ENCODE measurements around the gene UGT1A8.

Gene UGT1A8

GRCh38 chr2:233772153-233772552, 154.7 kb downstream of the UGT1A8 start:
- no peak for DNase-seq

- DNase-seq, result no peak
Measured at GRCh38 chr2:233772583-233772982, 155.2 kb downstream of the UGT1A8 start.

- no peak for DNase-seq
Measured at GRCh38 chr2:233773854-233774253, 156.4 kb downstream of the UGT1A8 start.

GRCh38 chr2:233775414-233775813, 158.0 kb downstream of the UGT1A8 start:
- DNase-seq, result no peak

GRCh38 chr2:233778030-233778429, 160.6 kb downstream of the UGT1A8 start, which contains the start of gene MROH2A:
TSS of gene MROH2A (plus strand) at chr2:233778330. CDS start at chr2:233779359, 1,029 bp downstream.
- no peak for DNase-seq

GRCh38 chr2:233779722-233780121, 162.3 kb downstream of the UGT1A8 start:
- DNase-seq, result no peak

- no peak for DNase-seq
Measured at GRCh38 chr2:233780771-233781170, 163.3 kb downstream of the UGT1A8 start.

- DNase-seq, result no peak
Measured at GRCh38 chr2:233789554-233789953, 172.1 kb downstream of the UGT1A8 start.

GRCh38 chr2:233791151-233791882, 173.9 kb downstream of the UGT1A8 start:
- no peak for DNase-seq

- no peak for DNase-seq
Measured at GRCh38 chr2:233791883-233792329, 174.5 kb downstream of the UGT1A8 start.

- no peak for DNase-seq
Measured at GRCh38 chr2:233792720-233793119, 175.3 kb downstream of the UGT1A8 start.

- no peak for DNase-seq
Measured at GRCh38 chr2:233793465-233794127, 176.2 kb downstream of the UGT1A8 start.

GRCh38 chr2:233794128-233794658, 176.8 kb downstream of the UGT1A8 start:
- no peak for DNase-seq

GRCh38 chr2:233795735-233796171, 178.3 kb downstream of the UGT1A8 start:
- no peak for DNase-seq

GRCh38 chr2:233796254-233796653, 178.8 kb downstream of the UGT1A8 start:
- no peak for DNase-seq

GRCh38 chr2:233798335-233799086, 181.1 kb downstream of the UGT1A8 start:
- DNase-seq, result no peak

GRCh38 chr2:233799087-233799665, 181.7 kb downstream of the UGT1A8 start:
- DNase-seq, result no peak

- DNase-seq, result no peak
Measured at GRCh38 chr2:233799716-233800115, 182.3 kb downstream of the UGT1A8 start.

GRCh38 chr2:233800208-233800607, 182.8 kb downstream of the UGT1A8 start:
- no peak for DNase-seq

- DNase-seq, result no peak
Measured at GRCh38 chr2:233801357-233802131, 184.1 kb downstream of the UGT1A8 start.

- no peak for DNase-seq
Measured at GRCh38 chr2:233802132-233802815, 184.8 kb downstream of the UGT1A8 start.

Measured in Kasumi-1 (cell line).